Activated T-cell treated with anti-CD3 and anti-CD28 coated beads for 48 hours (primary cell): ENCODE results near the gene SLC10A3.

Experiments used
- DNase-seq: peaks from one replicate; pipeline ENCODE4 v3.0.0-alpha.2; 2020; ENCODE audit warnings: low read depth

SLC10A3 gene

GRCh38 chrX:154439841-154440240 is 50.6 kb downstream of the SLC10A3 start:
- no peak for DNase-seq

GRCh38 chrX:154437971-154438893 is 52.2 kb downstream of the SLC10A3 start:
- DNase-seq: no peak
